GM03348 (cell line): ENCODE data around the gene NACC2.

ENCODE experiments used
- DNase-seq: peaks from one replicate; pipeline ENCODE4 v3.0.0; 2012; ENCODE audit warnings: low spot score

The NACC2 gene

GRCh38 chr9:135958485-135958884 lies 136.6 kb downstream of the NACC2 start:
- no peak for DNase-seq

GRCh38 chr9:135957431-135957830 lies 137.7 kb downstream of the NACC2 start:
- DNase-seq, result no peak

DNA sequence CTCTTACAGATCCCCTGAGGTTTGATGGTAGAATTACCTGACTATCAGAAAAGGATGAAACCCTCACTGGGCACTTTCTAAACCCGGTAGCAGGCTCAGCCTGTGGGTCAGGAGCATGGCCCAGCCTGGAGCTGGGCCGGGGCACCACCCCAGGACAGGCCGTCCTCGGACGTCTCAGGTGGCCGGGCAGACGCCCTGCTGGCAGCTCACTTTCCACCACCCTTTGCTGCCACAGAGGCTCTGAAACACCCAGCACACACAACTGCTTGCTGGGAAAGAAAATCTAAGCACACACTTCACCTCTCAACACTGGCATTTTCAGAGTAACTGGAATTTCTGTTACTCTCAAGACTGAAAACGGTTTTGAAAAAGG lies 138.3 kb downstream of the NACC2 start:
- DNase-seq, result no peak
